Activated naive CD4-positive, alpha-beta T cell treated with anti-CD3 and anti-CD28 coated beads, Interleukin-2, amount 50 U/mL, for 16 hours (primary cell): ENCODE measurements around the gene DGUOK.
"Not testable (repeated sequence)": the region's sequence is repeated elsewhere in the genome, so short reads cannot be mapped to it uniquely, and the experiment has no call there.

ENCODE experiments used
- DNase-seq: peaks from one replicate; pipeline ENCODE4 v3.0.0-alpha.2; 2020

The DGUOK gene

GRCh38 chr2:73926493-73927327, at the start of gene DGUOK:
Gene DGUOK (plus strand): TSS chr2:73926880. CDS start chr2:73926911, 31 bp downstream.
- peak; percentile 95 for DNase-seq

GRCh38 chr2:73877071-73877802, 49.4 kb upstream of the DGUOK start:
- DNase-seq = no peak

GRCh38 chr2:73877984-73878383, 48.7 kb upstream of the DGUOK start:
- not testable (repeated sequence) for DNase-seq

- DNase-seq = no peak
Observed at GRCh38 chr2:73885406-73885805, 41.3 kb upstream of the DGUOK start.

GRCh38 chr2:73886357-73886756, 40.3 kb upstream of the DGUOK start:
- peak; percentile 44 for DNase-seq

- peak; percentile 24 for DNase-seq
Observed at GRCh38 chr2:73887596-73888353, 38.9 kb upstream of the DGUOK start.

- DNase-seq = no peak
Observed at GRCh38 chr2:73888388-73888787, 38.3 kb upstream of the DGUOK start.

- no peak for DNase-seq
Observed at GRCh38 chr2:73889206-73889605, 37.5 kb upstream of the DGUOK start.

- no peak for DNase-seq
Observed at GRCh38 chr2:73890301-73891092, 36.2 kb upstream of the DGUOK start.

- no peak for DNase-seq
Observed at GRCh38 chr2:73891276-73891901, 35.3 kb upstream of the DGUOK start.

- no peak for DNase-seq
Observed at GRCh38 chr2:73892631-73893329, 33.9 kb upstream of the DGUOK start, which contains the start of gene ACTG2. Gene ACTG2 (plus strand): TSS chr2:73893008. CDS start chr2:73901312, 8,304 bp downstream.

- DNase-seq = no peak
Observed at GRCh38 chr2:73893764-73894474, 32.8 kb upstream of the DGUOK start.

- no peak for DNase-seq
Observed at GRCh38 chr2:73894475-73894850, 32.2 kb upstream of the DGUOK start.

- DNase-seq = no peak
Observed at GRCh38 chr2:73894877-73895276, 31.8 kb upstream of the DGUOK start.

GRCh38 chr2:73895473-73895872, 31.2 kb upstream of the DGUOK start:
- no peak for DNase-seq

- DNase-seq = no peak
Observed at GRCh38 chr2:73896362-73897239, 30.1 kb upstream of the DGUOK start.

GRCh38 chr2:73897240-73897583, 29.5 kb upstream of the DGUOK start:
- no peak for DNase-seq

- no peak for DNase-seq
Observed at GRCh38 chr2:73897934-73898333, 28.7 kb upstream of the DGUOK start.

- no peak for DNase-seq
Observed at GRCh38 chr2:73899801-73900336, 26.8 kb upstream of the DGUOK start.
